ENCODE measurements around the gene SAMD7. TPM values are rescaled to one million over a fixed set of nuclear protein-coding genes. Genes with fewer than 3 reads are reported as not detected.

The SAMD7 gene
- total RNA-seq, 1 experiment from 2014 or later, result not detected

DNA sequence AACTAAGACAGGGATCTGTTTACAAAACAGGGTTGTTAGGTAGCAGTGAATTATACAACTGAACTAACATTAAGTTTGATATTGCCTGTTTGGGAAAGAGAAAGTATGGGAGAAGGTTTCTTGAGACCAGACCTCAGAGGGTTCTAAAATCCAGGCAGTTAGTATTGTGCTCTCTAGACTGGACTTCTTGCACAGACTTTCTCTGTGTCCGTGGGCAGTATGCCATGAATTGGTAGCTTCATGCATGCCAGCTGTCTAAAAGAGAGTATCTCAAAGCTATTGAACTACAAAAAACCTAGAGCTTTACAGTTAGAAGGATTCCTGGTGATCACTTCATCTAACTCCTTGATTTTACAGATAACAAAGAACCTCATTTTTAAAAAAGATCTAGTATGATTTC, 12.5 kb downstream of the SAMD7 start:
- H3K36me3 ChIP-seq (ENCODE audit: insufficient read depth, low read length, poor library complexity, severe bottlenecking), result no peaks in the 10 kb centered on the region
- H3K4me3 ChIP-seq (ENCODE audit: low read depth, low read length, poor library complexity, severe bottlenecking), result no peak overlapping the region
- BruUV-seq (replicated peaks), result no TSS peak
- ChIA-PET CTCF (no interaction called here), POLR2A (ENCODE audit: low non-redundant PET) (no interaction called here)
- intact Hi-C loops (cut with micrococcal nuclease; ENCODE audit: unreplicated experiment), result no loop called here
- no peaks in the 10 kb centered on the region for H3K4me1 ChIP-seq (ENCODE audit: insufficient read depth, low read length, poor library complexity, severe bottlenecking)
- TF ChIP-seq EZH2 (IDR thresholded peaks at IDR 0.05; ENCODE audit: borderline replicate concordance, low read depth, low read length, poor library complexity, severe bottlenecking), result no peak
- TF ChIP-seq, protein P1, sequence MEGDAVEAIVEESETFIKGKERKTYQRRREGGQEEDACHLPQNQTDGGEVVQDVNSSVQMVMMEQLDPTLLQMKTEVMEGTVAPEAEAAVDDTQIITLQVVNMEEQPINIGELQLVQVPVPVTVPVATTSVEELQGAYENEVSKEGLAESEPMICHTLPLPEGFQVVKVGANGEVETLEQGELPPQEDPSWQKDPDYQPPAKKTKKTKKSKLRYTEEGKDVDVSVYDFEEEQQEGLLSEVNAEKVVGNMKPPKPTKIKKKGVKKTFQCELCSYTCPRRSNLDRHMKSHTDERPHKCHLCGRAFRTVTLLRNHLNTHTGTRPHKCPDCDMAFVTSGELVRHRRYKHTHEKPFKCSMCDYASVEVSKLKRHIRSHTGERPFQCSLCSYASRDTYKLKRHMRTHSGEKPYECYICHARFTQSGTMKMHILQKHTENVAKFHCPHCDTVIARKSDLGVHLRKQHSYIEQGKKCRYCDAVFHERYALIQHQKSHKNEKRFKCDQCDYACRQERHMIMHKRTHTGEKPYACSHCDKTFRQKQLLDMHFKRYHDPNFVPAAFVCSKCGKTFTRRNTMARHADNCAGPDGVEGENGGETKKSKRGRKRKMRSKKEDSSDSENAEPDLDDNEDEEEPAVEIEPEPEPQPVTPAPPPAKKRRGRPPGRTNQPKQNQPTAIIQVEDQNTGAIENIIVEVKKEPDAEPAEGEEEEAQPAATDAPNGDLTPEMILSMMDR (conservative IDR thresholded peaks at IDR 0.05; ENCODE audit: low read depth, low read length), result no peak
- no peaks in the 10 kb centered on the region for H3K27me3 ChIP-seq (replicated peaks; ENCODE audit: insufficient read depth, low read depth, low read length, poor library complexity)
- no peak for DNase-seq (ENCODE audit: low spot score)
- H3K9me3 ChIP-seq (ENCODE audit: low read depth, low read length, poor library complexity, severe bottlenecking), result no peaks in the 10 kb centered on the region
- no peak overlapping the region for H3K27ac ChIP-seq (ENCODE audit: low read depth, low read length, poor library complexity, severe bottlenecking)

DNA sequence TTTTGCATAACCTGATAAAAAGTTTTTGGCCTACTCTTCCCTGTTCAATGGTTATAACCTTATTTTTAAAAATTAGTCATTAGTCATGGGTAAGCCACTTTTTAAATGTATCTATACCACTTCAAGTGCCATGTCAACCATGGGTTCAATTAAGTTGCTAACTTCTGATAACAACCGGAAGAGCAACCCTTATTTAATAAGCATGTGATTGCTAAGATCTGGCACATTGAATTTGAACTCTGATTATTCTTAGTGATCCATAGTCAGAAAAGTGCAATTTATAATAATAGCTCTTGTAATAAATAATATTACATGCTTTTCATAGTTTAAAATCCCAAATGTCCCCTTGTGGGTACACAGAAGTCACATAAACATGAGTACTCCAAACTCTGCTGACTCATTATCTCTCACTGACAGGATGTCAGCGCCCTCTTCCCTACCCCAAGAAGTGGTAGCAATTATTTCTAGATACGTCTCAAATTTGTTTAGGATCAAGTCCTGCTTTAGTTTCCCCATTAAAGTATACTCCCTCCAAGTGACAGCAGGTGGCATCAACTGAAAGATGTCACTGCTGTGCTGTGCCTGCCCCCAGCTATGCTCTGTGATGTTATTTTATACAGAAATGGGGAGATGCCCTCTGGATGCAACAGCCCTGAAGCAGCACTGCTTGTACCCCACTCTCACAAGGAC, 18.6 kb downstream of the SAMD7 start:
- H3K4me3 ChIP-seq (ENCODE audit: low read depth, low read length, poor library complexity, severe bottlenecking), result no peak overlapping the region
- H3K4me1 ChIP-seq (ENCODE audit: insufficient read depth, low read length, poor library complexity, severe bottlenecking), result no peaks in the 10 kb centered on the region
- TF ChIP-seq EZH2 (IDR thresholded peaks at IDR 0.05; ENCODE audit: borderline replicate concordance, low read depth, low read length, poor library complexity, severe bottlenecking), result no peak
- TF ChIP-seq, protein P1 (conservative IDR thresholded peaks at IDR 0.05; ENCODE audit: low read depth, low read length), result 0 out of 2 replicates have a peak, but pooled peaks have one; percentile 18
- H3K36me3 ChIP-seq (ENCODE audit: insufficient read depth, low read length, poor library complexity, severe bottlenecking), result no peaks in the 10 kb centered on the region
- POLR2A ChIA-PET (ENCODE audit: low non-redundant PET), result no interaction called here
- H3K9me3 ChIP-seq (ENCODE audit: low read depth, low read length, poor library complexity, severe bottlenecking), result no peaks in the 10 kb centered on the region
- DNase-seq (ENCODE audit: low spot score), result peak; percentile 22
- BruUV-seq (replicated peaks), result no TSS peak
- no peaks in the 10 kb centered on the region for H3K27me3 ChIP-seq (replicated peaks; ENCODE audit: insufficient read depth, low read depth, low read length, poor library complexity)
- no peak overlapping the region for H3K27ac ChIP-seq (ENCODE audit: low read depth, low read length, poor library complexity, severe bottlenecking)
- intact Hi-C loops (cut with micrococcal nuclease; ENCODE audit: unreplicated experiment), result no loop called here
- CTCF ChIA-PET, result interaction anchor here (0.7 kb wide), 1 partner anchor 35 kb away, joined by 5 read pairs; no protein-coding TSS in a partner anchor

DNA sequence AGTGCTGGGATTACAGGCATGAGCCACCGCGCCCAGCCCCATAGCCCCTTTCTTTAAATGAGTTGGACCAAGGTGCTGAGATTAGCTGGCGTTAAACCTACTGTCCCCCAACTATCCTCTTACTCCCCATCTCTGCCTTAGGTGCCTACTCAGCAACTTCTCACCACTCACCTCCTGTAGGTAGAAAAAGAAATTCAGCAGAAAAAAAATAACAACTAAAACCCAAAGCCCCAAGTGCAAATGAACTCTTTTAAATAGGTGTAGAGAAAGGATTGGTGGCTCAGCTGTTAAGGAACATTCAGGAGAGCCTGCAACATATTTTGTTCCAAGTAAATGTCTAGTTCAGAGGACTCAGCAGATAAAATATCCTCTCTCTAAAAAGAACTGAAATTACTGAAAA, 19.5 kb downstream of the SAMD7 start:
- BruUV-seq (replicated peaks), result no TSS peak
- Histone ChIP-seq H3K27ac (ENCODE audit: low read depth, low read length, poor library complexity, severe bottlenecking) (no peak overlapping the region), H3K4me3 (ENCODE audit: low read depth, low read length, poor library complexity, severe bottlenecking) (no peak overlapping the region), H3K4me1 (ENCODE audit: insufficient read depth, low read length, poor library complexity, severe bottlenecking) (no peaks in the 10 kb centered on the region), H3K27me3 (replicated peaks; ENCODE audit: insufficient read depth, low read depth, low read length, poor library complexity) (peaks cover 3% of the 10 kb centered on the region), H3K9me3 (ENCODE audit: low read depth, low read length, poor library complexity, severe bottlenecking) (no peaks in the 10 kb centered on the region), H3K36me3 (ENCODE audit: insufficient read depth, low read length, poor library complexity, severe bottlenecking) (no peaks in the 10 kb centered on the region)
- no peak for TF ChIP-seq EZH2 (IDR thresholded peaks at IDR 0.05; ENCODE audit: borderline replicate concordance, low read depth, low read length, poor library complexity, severe bottlenecking)
- TF ChIP-seq, protein P1 (conservative IDR thresholded peaks at IDR 0.05; ENCODE audit: low read depth, low read length), result no peak
- ChIA-PET CTCF (no interaction called here), POLR2A (ENCODE audit: low non-redundant PET) (no interaction called here)
- intact Hi-C loops (cut with micrococcal nuclease; ENCODE audit: unreplicated experiment), result no loop called here
- DNase-seq (ENCODE audit: low spot score), result no peak

Measured in A673 (cell line).